PFSK-1 (cell line): ENCODE measurements around the gene IRAK4.

ENCODE experiments used
- FOXP2 ChIP-seq: optimal IDR thresholded peaks from 2 replicates; pipeline ENCODE3; 2011; ENCODE audit warnings: borderline replicate concordance, control low read depth, inconsistent platforms; ENCODE audit not compliant: insufficient read depth; ENCODE audit errors: extremely low read length, extremely low read depth
- POLR2AphosphoS5 ChIP-seq: IDR thresholded peaks from 2 replicates; pipeline ENCODE4 v1.6.1; 2012; ENCODE audit warnings: low read depth, mild to moderate bottlenecking, control low read depth, low read length, moderate library complexity
- REST ChIP-seq, 2 experiments: IDR thresholded peaks; 2 replicates each; pipeline versions ENCODE4 v1.6.1 to v1.8.0; 2011 to 2012; ENCODE audit warnings: low read depth in 2 of 2, low read length in 2 of 2, control low read depth in 1 of 2, inconsistent platforms in 1 of 2, mild to moderate bottlenecking in 1 of 2, moderate library complexity in 1 of 2; ENCODE audit not compliant: insufficient read depth in 1 of 2
- SIN3A ChIP-seq: IDR thresholded peaks from 2 replicates; pipeline ENCODE4 v1.6.1; 2012; ENCODE audit warnings: mild to moderate bottlenecking, low read length, moderate library complexity, borderline replicate concordance; ENCODE audit not compliant: insufficient read depth
- TAF1 ChIP-seq: IDR thresholded peaks from 2 replicates; pipeline ENCODE4 v1.6.1; 2012; ENCODE audit warnings: low read length, control low read depth, borderline replicate concordance; ENCODE audit not compliant: insufficient read depth

- TF ChIP-seq TAF1, result no peak
- no peak for TF ChIP-seq REST (IDR thresholded peaks at IDR 0.05; ENCODE audit: insufficient read depth in 1 of 2, low read depth in 2 of 2, low read length in 2 of 2)
- no peak for TF ChIP-seq POLR2AphosphoS5
- TF ChIP-seq SIN3A, result no peak
- no peak for TF ChIP-seq FOXP2
These were observed 48.0 kb downstream of the IRAK4 start for GRCh38 chr12:43806737-43807072.
